IMR-90 (cell line): ENCODE data around the gene GRIN2A. TPM values are rescaled to one million over a fixed set of nuclear protein-coding genes. Genes with fewer than 3 reads are reported as not detected.

Experiments
- ATAC-seq: fragments of 200-7000 bp; cut with Tn5 transposase; 2 replicates; pipeline ENCODE4 v1.9.1; 2020; ENCODE audit warnings: low read depth, mild to moderate bottlenecking, moderate library complexity
- BruUV-seq: library from RNA; stranded (reverse); fragments of 400-500 nt; replicated peaks from 2 replicates; lab custom pipeline; 2021; lab: Mats Ljungman, UMichigan
- CTCF ChIA-PET: fragments of 300-600 bp; formaldehyde crosslinking; extraction: SDS; loops from one replicate; lab custom pipeline; 2021; ENCODE audit warnings: antibody characterized with exemption; lab: Yijun Ruan, JAX
- POLR2A ChIA-PET: fragments of 300-600 bp; sonication (Branson Sonifier 250); formaldehyde crosslinking; loops from one replicate; lab custom pipeline; 2022; ENCODE audit warnings: antibody characterized with exemption; ENCODE audit not compliant: unreplicated experiment; lab: Charles Lee
- DNase-seq: peaks from one replicate; pipeline ENCODE4 v3.0.0; 2013
- H2AFZ ChIP-seq: replicated peaks from 2 replicates; pipeline ENCODE3; 2013; ENCODE audit warnings: low read length, mild to moderate bottlenecking; ENCODE audit not compliant: poor library complexity
- H2AK5ac ChIP-seq: 2 replicates; pipeline ENCODE4 v1.6.1; 2013; ENCODE audit warnings: low read depth, low read length, inconsistent platforms
- H2AK9ac ChIP-seq: replicated peaks from 2 replicates; pipeline ENCODE3; 2013; ENCODE audit warnings: mild to moderate bottlenecking, low read depth, low read length, moderate library complexity; ENCODE audit not compliant: poor library complexity
- H2BK120ac ChIP-seq: 2 replicates; pipeline ENCODE4 v1.6.1; 2013; ENCODE audit warnings: low read depth, low read length, inconsistent platforms
- H2BK15ac ChIP-seq: 3 replicates; pipeline ENCODE4 v1.6.1; 2013; ENCODE audit warnings: low read depth, low read length, inconsistent platforms
- H2BK20ac ChIP-seq: 2 replicates; pipeline ENCODE4 v1.6.1; 2013; ENCODE audit warnings: low read depth, mild to moderate bottlenecking, inconsistent platforms, low read length, moderate library complexity
- H2BK5ac ChIP-seq: 2 replicates; pipeline ENCODE4 v1.6.1; 2013; ENCODE audit warnings: mild to moderate bottlenecking, low read depth, low read length, inconsistent platforms; ENCODE audit not compliant: poor library complexity, severe bottlenecking
- H3K14ac ChIP-seq: replicated peaks from 2 replicates; pipeline ENCODE4 v1.6.1; 2013; ENCODE audit warnings: low read depth, low read length, inconsistent platforms
- H3K18ac ChIP-seq: 2 replicates; pipeline ENCODE4 v1.6.1; 2013; ENCODE audit warnings: low read depth, low read length, control low read depth
- H3K23ac ChIP-seq: 2 replicates; pipeline ENCODE4 v1.6.1; 2013; ENCODE audit warnings: low read depth, low read length, inconsistent platforms
- H3K27ac ChIP-seq: 2 replicates; pipeline ENCODE4 v1.5.1; 2013; ENCODE audit warnings: mild to moderate bottlenecking, control low read depth, low read length; ENCODE audit not compliant: insufficient read depth
- H3K27me3 ChIP-seq: 2 replicates; pipeline ENCODE4 v1.6.1; 2013; ENCODE audit warnings: low read length; ENCODE audit not compliant: control insufficient read depth, insufficient read depth
- H3K36me3 ChIP-seq: 2 replicates; pipeline ENCODE4 v1.6.1; 2013; ENCODE audit warnings: low read length, mixed read lengths; ENCODE audit not compliant: control insufficient read depth, insufficient read depth
- H3K4ac ChIP-seq: 2 replicates; pipeline ENCODE4 v1.6.1; 2013; ENCODE audit warnings: low read depth, low read length, inconsistent platforms
- H3K4me1 ChIP-seq: 2 replicates; pipeline ENCODE4 v1.6.1; 2013; ENCODE audit warnings: low read length, mixed read lengths; ENCODE audit not compliant: control insufficient read depth, insufficient read depth
- H3K4me2 ChIP-seq: 2 replicates; pipeline ENCODE4 v1.6.1; 2013; ENCODE audit warnings: low read depth, mild to moderate bottlenecking, control low read depth, low read length, moderate library complexity
- H3K4me3 ChIP-seq: 2 replicates; pipeline ENCODE4 v1.5.1; 2013; ENCODE audit warnings: low read depth, mild to moderate bottlenecking, control low read depth, low read length, moderate library complexity; ENCODE audit not compliant: insufficient read depth
- H3K56ac ChIP-seq: 2 replicates; pipeline ENCODE4 v1.6.1; 2013; ENCODE audit warnings: low read length, inconsistent platforms; ENCODE audit not compliant: insufficient read depth; ENCODE audit errors: extremely low read depth
- H3K79me1 ChIP-seq, 2 experiments: 2 replicates each; pipeline ENCODE4 v1.6.1; 2013; ENCODE audit warnings: low read length in 2 of 2, inconsistent platforms in 1 of 2, low read depth in 1 of 2
- H3K9ac ChIP-seq: 2 replicates; pipeline ENCODE4 v1.6.1; 2013; ENCODE audit warnings: low read depth, low read length, control low read depth
- H3K9me1 ChIP-seq: 2 replicates; pipeline ENCODE4 v1.6.1; 2013; ENCODE audit warnings: low read length, inconsistent platforms; ENCODE audit not compliant: insufficient read depth
- H3K9me3 ChIP-seq: 2 replicates; pipeline ENCODE4 v1.6.1; 2013; ENCODE audit warnings: low read length; ENCODE audit not compliant: control insufficient read depth, insufficient read depth
- H4K20me1 ChIP-seq: 2 replicates; pipeline ENCODE4 v1.6.1; 2013; ENCODE audit warnings: low read length, inconsistent platforms; ENCODE audit not compliant: insufficient read depth
- H4K5ac ChIP-seq: 2 replicates; pipeline ENCODE4 v1.6.1; 2013; ENCODE audit warnings: mild to moderate bottlenecking, low read depth, low read length, control low read depth
- H4K8ac ChIP-seq, 2 experiments: 2 replicates each; pipeline ENCODE4 v1.6.1; 2013; ENCODE audit warnings: low read depth in 2 of 2, low read length in 2 of 2, control low read depth in 1 of 2, inconsistent platforms in 1 of 2
- H4K91ac ChIP-seq: 2 replicates; pipeline ENCODE4 v1.6.1; 2013; ENCODE audit warnings: low read depth, low read length, inconsistent platforms; ENCODE audit not compliant: insufficient read depth
- CEBPB ChIP-seq: IDR thresholded peaks from 2 replicates; pipeline ENCODE4 v1.6.1; 2012; ENCODE audit warnings: low read depth, low read length, improper control_type of control experiment
- FOS ChIP-seq: fragments of 150-350 bp; IDR thresholded peaks from 2 replicates; pipeline ENCODE4 v1.6.1; 2016; ENCODE audit warnings: low read depth, low read length
- whole genome bisulfite sequencing, 2 experiments: methylation state at CpG; one replicate each; pipeline versions ENCODE4 v1.1.5 to v1.1.7; 2013; ENCODE audit warnings: missing lambda C conversion rate in 2 of 2; ENCODE audit not compliant: insufficient read length in 1 of 2; ENCODE audit errors: extremely low coverage in 2 of 2; 5-methylcytosine and 5-hydroxymethylcytosine counted together
- dilution Hi-C: fragments of 300-500 bp; cut with HindIII; formaldehyde crosslinking; loops from one replicate; pipeline ENCODE4 v1.14.3; 2018; ENCODE audit warnings: low sequenced_read_pairs; ENCODE audit not compliant: unreplicated experiment
- in situ Hi-C: fragments of 300-500 bp; cut with MboI; formaldehyde crosslinking; loops from 3 replicates; pipeline ENCODE4 v1.14.3; 2019; ENCODE audit warnings: low sequenced_read_pairs, inconsistent platforms, mixed read lengths
- intact Hi-C: fragments of 100-400 bp; cut with micrococcal nuclease; formaldehyde crosslinking; loops from 2 replicates; pipeline ENCODE4 v1.10.0; 2022
- polyA plus RNA-seq, 3 experiments: library from polyadenylated mRNA; depleted of rRNA; stranded (reverse); fragments of >200 nt; gene quantifications; 2 replicates each; pipeline ENCODE4 v1.2.3, GENCODE V29; 2012; ENCODE audit warnings: low replicate concordance in 1 of 3
- total RNA-seq: library from RNA; depleted of rRNA; stranded (reverse); fragments of >200 nt; gene quantifications from 2 replicates; pipeline ENCODE4 v1.2.3, GENCODE V29; 2012

The GRIN2A gene
- total and polyA plus RNA-seq, 2 of the 4 experiments (the other 2 are of a cell fraction) = under 0.01 TPM; not detected in 1

DNA sequence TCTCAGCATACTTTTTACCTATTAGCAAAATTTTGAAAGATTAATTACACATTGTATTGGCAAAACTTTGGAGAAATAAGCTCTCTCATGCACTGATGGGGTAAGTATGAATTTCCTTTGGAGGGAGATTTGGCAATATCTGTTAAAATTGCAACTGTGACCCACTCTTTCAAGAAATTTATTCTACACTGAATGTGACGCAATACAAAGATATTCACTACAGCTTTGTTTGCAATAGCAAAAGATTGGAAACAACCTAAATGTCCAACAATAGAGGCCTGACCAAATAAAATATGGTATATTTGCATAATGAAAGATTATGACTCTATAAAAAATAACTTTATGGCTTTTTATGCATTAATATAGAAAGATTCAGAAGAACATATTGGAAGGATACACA is 363.5 kb downstream of the GRIN2A start:
- no peak overlapping the region for H3K14ac ChIP-seq
- no peak overlapping the region for H3K27ac ChIP-seq
- H3K23ac ChIP-seq = no peak overlapping the region
- no peak overlapping the region for H2AK5ac ChIP-seq
- H3K18ac ChIP-seq = no peak overlapping the region
- H2AFZ ChIP-seq = no peak overlapping the region
- dilution Hi-C loops (no loop called here), in situ Hi-C loops (no loop called here), intact Hi-C loops (no loop called here)
- ATAC-seq (no peak), DNase-seq (no peak)
- ChIA-PET CTCF (no interaction called here), POLR2A (no interaction called here)
- no peak overlapping the region for H4K91ac ChIP-seq
- H3K79me1 ChIP-seq = no peaks in the 10 kb centered on the region
- no peak overlapping the region for H4K8ac ChIP-seq
- no peaks in the 10 kb centered on the region for H3K9me1 ChIP-seq
- no peaks in the 10 kb centered on the region for H4K20me1 ChIP-seq
- no peak overlapping the region for H2BK120ac ChIP-seq
- no peak overlapping the region for H2BK5ac ChIP-seq
- H3K4me2 ChIP-seq = no peak overlapping the region
- no CpG with 5 or more reads among the region's 1 CpG for WGBS, 2 experiments
- no peak overlapping the region for H3K4me3 ChIP-seq
- H3K9me3 ChIP-seq = peaks cover 9% of the 10 kb centered on the region
- BruUV-seq = no TSS peak
- H2BK15ac ChIP-seq = no peak overlapping the region
- H4K5ac ChIP-seq = no peak overlapping the region
- no peak overlapping the region for H3K4ac ChIP-seq
- no peak overlapping the region for H2BK20ac ChIP-seq
- H2AK9ac ChIP-seq = no peak overlapping the region
- H3K36me3 ChIP-seq = no peaks in the 10 kb centered on the region
- peak; percentile 65 for TF ChIP-seq CEBPB
- no peak for TF ChIP-seq FOS
- no peak overlapping the region for H3K56ac ChIP-seq
- H3K27me3 ChIP-seq = no peaks in the 10 kb centered on the region
- no peak overlapping the region for H3K9ac ChIP-seq
- H3K4me1 ChIP-seq = no peaks in the 10 kb centered on the region
